ENCODE results near the gene SGF29.

Gene SGF29

GRCh38 chr16:28513484-28514181 is 40.1 kb upstream of the SGF29 start:
- no peak for DNase-seq
- no peak overlapping the region for H3K4me3 ChIP-seq (ENCODE audit: low read depth, low read length)
- H3K27ac ChIP-seq: no peak overlapping the region
- TF ChIP-seq CTCF (IDR thresholded peaks at IDR 0.05; ENCODE audit: low read depth, low read length): no peak
- no peaks in the 10 kb centered on the region for H3K9me3 ChIP-seq (ENCODE audit: severe bottlenecking)
- no peaks in the 10 kb centered on the region for H3K27me3 ChIP-seq (ENCODE audit: insufficient read depth, low read depth, severe bottlenecking)
- no peaks in the 10 kb centered on the region for H3K36me3 ChIP-seq

GRCh38 chr16:28514246-28514645 is 39.5 kb upstream of the SGF29 start:
- no peak for TF ChIP-seq CTCF (IDR thresholded peaks at IDR 0.05; ENCODE audit: low read depth, low read length)
- no peak for DNase-seq
- no peaks in the 10 kb centered on the region for H3K9me3 ChIP-seq (ENCODE audit: severe bottlenecking)
- H3K4me3 ChIP-seq (ENCODE audit: low read depth, low read length): no peak overlapping the region
- no peaks in the 10 kb centered on the region for H3K27me3 ChIP-seq (ENCODE audit: insufficient read depth, low read depth, severe bottlenecking)
- H3K36me3 ChIP-seq: no peaks in the 10 kb centered on the region
- H3K27ac ChIP-seq: no peak overlapping the region

DNA sequence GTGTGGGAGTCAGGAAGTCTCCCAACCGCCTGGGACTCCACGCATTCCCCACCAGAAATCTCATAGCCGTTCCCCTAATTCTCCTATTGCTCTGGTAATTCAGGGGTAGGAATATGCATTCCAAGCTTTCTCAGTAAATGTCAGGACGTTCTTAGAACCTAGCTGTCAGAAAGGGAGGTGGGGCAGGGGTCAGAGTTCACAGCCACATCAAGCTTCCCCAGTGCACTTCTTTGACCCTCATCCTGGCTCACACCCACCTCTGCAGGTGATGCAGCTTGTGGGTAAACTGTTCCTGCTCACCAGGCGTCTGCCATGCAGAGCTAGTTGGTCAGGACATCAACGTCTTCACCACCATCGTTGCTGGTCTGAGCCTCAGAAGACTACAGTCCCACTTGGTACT is 33.0 kb upstream of the SGF29 start:
- no peak overlapping the region for H3K27ac ChIP-seq

DNA sequence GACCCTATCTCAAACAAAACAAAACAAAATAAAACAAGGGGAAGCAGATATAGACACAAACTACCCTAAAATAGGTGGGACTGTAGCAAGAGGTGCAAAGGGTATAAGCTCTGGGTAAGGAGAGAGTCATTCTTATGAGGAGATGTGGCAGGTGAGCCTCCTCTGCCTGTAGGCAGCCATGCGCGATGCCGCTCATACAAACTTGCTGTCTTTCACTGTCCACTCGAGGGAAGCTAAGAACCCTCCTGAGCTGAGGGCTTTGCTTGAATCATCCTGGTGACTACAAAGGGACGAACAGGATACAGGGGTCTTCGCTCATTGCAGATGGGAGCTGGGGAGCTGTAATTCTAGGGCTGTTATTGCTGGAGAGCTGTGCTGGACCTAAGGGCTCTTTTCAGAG is 32.3 kb upstream of the SGF29 start:
- Histone ChIP-seq H3K27me3 (ENCODE audit: insufficient read depth, low read depth, severe bottlenecking) (no peaks in the 10 kb centered on the region), H3K4me3 (ENCODE audit: low read depth, low read length) (no peak overlapping the region), H3K36me3 (no peaks in the 10 kb centered on the region), H3K9me3 (ENCODE audit: severe bottlenecking) (no peaks in the 10 kb centered on the region), H3K27ac (no peak overlapping the region)
- DNase-seq: no peak
- no peak for TF ChIP-seq CTCF (IDR thresholded peaks at IDR 0.05; ENCODE audit: low read depth, low read length)

More for the DNA sequence above, 33.0 kb upstream of the SGF29 start:
- no peak for DNase-seq
- no peak for TF ChIP-seq CTCF (IDR thresholded peaks at IDR 0.05; ENCODE audit: low read depth, low read length)
- no peaks in the 10 kb centered on the region for H3K27me3 ChIP-seq (ENCODE audit: insufficient read depth, low read depth, severe bottlenecking)
- no peaks in the 10 kb centered on the region for H3K36me3 ChIP-seq
- no peak overlapping the region for H3K4me3 ChIP-seq (ENCODE audit: low read depth, low read length)
- H3K9me3 ChIP-seq (ENCODE audit: severe bottlenecking): no peaks in the 10 kb centered on the region

DNA sequence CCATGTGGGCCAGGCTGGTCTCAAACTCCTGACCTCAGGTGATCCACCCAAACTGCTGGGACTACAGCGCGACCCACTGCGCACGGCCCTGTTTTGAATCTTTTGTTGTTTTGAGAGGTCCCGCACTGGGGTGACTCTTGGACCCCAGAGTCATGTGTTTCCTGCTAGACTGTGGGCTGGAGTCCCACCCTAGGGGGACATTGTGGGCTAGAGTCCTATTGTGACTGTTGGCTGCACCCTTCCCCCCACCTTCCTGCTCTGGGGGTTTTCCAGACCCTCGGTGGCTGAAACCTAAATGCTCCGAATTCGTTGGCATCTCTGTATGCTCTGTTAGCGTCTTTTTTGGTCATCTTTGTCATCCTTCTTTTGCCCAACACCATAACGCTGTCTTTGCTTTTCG is 30.9 kb upstream of the SGF29 start:
- no peak for DNase-seq
- Histone ChIP-seq H3K4me3 (ENCODE audit: low read depth, low read length) (no peak overlapping the region), H3K9me3 (ENCODE audit: severe bottlenecking) (no peaks in the 10 kb centered on the region), H3K36me3 (no peaks in the 10 kb centered on the region), H3K27me3 (ENCODE audit: insufficient read depth, low read depth, severe bottlenecking) (no peaks in the 10 kb centered on the region), H3K27ac (no peak overlapping the region)
- TF ChIP-seq CTCF (IDR thresholded peaks at IDR 0.05; ENCODE audit: low read depth, low read length): no peak

- no peak for DNase-seq
- H3K4me3 ChIP-seq (ENCODE audit: low read depth, low read length): no peak overlapping the region
- H3K27me3 ChIP-seq (ENCODE audit: insufficient read depth, low read depth, severe bottlenecking): no peaks in the 10 kb centered on the region
- no peaks in the 10 kb centered on the region for H3K36me3 ChIP-seq
- no peak overlapping the region for H3K27ac ChIP-seq
- TF ChIP-seq CTCF (IDR thresholded peaks at IDR 0.05; ENCODE audit: low read depth, low read length): no peak
- no peaks in the 10 kb centered on the region for H3K9me3 ChIP-seq (ENCODE audit: severe bottlenecking)
Observed at GRCh38 chr16:28524681-28525171, 29.0 kb upstream of the SGF29 start.
